NCI-H1417 treated with DMSO at 0.1 percent for 48 hours (cell line): Measurements from ENCODE around the gene KRTAP10-9.
"Not testable (repeated sequence)": the region's sequence is repeated elsewhere in the genome, so short reads cannot be mapped to it uniquely, and the experiment has no call there.

Experiments used
- DNase-seq: peaks from one replicate; lab custom pipeline; 2025; lab: John Stamatoyannopoulos, UW

The KRTAP10-9 gene

DNA sequence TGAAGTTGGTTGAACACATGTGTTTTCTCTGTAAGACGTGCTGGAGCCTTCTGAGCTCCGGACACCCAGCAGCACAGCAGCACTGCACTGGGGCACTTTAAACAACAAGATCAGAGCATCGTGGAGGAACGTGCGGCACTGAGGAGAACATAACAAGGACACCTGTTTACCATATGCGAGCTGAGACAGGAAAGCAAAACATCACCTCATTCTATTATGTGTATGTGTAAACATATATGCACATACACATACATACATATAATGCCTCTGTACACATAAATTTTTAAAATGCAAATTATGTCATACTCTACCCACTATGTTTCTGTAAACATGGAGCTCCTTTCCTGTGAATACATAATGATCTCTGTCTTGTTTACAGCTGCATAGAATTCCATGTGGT, 31.4 kb upstream of the KRTAP10-9 start:
- no peak for DNase-seq

DNA sequence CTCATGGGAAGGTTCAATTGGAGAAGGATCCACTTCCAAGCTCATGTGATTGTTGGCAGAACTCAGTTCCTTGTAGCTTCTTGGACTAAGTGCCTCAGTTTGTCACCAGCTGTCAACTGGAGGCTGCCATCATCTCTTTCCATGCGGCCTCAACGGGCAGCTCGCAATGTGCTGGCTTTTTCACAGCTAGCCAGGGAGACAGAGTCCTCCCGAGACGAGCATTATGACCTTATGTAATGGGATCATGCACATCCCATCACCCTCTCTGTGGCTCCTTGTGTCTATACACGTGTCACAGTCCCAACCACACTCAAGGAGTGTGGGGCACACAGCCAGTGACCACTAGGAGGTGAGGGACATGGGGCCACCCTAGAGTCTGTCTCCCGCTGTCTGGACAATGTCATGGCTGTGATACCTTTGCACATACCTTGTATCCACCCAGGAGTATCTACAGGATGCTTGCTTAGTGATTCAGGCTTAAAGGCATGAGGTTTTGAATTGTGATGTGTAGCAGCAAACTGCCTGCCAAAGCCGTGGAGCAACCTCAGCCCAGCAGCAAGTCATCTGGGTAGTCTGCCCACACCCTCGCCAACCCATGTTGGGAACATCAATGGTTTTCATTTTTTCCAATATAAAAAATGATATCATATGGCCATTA, 30.7 kb upstream of the KRTAP10-9 start:
- no peak for DNase-seq

DNA sequence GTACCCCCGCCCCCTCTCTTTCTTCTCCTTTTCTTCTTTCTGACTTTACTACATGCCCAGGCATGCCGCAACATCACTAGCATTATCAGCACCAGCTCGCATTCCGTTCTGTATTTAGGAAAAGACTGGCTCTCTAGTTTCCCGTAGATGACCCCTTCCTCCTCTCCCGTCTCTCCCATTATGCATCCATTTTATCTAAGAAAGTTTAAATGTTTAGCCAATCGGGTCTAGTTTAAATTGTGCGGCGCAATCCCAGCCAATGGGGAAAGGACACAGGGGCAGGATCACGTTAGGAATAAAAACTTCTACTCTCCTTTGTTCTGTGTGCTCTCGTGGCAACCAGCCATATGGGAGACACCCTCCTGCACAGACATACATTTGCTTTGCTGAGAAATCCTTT, 28.8 kb upstream of the KRTAP10-9 start:
- DNase-seq = no peak

DNA sequence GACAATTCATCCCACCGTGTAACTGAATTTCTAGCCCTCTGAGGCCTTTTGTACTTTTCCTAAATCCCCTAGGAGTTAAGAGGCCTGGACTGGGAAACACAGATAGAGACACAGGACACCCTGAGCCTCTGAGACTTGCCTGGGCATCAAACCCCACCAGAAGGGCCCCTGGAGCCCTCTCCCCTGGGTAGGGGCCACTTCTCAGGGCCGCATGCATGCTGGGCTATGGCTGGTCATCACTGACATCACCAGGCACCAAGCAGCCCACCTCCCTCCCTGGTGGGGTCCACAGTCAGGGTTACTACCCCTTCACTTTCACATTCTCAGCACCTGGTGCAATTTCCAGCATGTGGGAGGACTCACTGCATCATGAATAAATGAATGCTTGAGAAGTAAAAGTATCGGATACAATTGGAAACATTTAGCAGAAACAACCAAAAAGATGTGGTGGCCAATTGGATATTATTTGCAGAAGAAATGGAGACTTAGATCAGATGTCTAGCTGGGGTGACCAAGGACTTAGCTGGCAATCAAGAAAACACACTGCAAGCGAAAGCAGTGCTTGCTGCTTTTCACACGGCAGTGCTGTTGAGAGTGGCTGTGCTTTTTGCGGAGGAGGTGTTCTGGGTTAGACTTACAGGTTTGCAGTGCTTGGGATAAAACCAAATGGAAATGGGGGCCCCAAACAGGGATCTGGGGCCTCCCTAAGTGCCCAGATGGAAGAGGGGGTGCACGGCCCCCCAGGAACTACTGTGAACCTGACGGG, 27.4 kb upstream of the KRTAP10-9 start:
- DNase-seq = no peak

DNA sequence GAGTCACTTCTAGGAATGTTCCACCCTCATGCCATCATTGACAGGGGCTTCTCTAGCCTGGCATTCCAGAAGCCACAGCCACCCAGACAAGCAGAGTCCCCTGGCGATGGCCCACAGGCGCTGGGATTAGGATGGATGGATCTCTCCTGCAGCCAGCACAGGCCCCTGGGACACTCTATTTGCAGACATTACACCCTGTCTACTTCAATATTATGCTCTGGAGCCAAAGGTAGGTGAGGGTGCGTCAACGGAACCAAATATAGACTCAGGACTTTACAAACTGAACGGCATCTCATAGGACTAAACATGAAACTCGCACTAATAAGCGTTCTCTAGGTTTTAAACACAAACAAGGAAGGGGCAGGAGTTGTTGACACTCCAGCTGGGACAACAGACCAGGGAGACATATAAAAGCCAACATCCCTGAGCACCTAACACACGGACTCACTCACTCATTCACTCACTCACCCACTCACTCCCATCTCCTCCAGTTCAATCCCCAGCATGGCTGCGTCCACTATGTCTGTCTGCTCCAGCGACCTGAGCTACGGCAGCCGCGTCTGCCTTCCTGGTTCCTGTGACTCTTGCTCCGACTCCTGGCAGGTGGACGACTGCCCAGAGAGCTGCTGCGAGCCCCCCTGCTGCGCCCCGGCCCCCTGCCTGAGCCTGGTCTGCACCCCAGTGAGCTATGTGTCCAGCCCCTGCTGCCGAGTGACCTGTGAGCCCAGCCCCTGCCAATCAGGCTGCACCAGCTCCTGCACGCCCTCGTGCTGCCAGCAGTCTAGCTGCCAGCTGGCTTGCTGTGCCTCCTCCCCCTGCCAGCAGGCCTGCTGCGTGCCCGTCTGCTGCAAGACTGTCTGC, 26.5 kb upstream of the KRTAP10-9 start, which contains the start of gene KRTAP10-7:
TSS of gene KRTAP10-7 (plus strand) at position 480 of the 861 bp plus-strand sequence. CDS start at position 505, 25 bp downstream.
- DNase-seq = not testable (repeated sequence)

DNA sequence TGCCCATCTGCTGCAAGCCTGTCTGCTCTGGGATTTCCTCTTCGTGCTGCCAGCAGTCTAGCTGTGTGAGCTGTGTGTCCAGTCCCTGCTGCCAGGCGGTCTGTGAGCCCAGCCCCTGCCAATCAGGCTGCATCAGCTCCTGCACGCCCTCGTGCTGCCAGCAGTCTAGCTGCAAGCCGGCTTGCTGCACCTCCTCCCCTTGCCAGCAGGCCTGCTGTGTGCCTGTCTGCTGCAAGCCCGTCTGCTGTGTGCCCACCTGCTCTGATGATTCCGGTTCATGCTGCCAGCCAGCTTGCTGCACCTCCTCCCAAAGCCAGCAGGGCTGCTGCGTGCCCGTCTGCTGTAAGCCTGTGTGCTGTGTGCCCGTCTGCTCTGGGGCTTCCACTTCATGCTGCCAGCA, 25.8 kb upstream of the KRTAP10-9 start:
- DNase-seq = not testable (repeated sequence)

DNA sequence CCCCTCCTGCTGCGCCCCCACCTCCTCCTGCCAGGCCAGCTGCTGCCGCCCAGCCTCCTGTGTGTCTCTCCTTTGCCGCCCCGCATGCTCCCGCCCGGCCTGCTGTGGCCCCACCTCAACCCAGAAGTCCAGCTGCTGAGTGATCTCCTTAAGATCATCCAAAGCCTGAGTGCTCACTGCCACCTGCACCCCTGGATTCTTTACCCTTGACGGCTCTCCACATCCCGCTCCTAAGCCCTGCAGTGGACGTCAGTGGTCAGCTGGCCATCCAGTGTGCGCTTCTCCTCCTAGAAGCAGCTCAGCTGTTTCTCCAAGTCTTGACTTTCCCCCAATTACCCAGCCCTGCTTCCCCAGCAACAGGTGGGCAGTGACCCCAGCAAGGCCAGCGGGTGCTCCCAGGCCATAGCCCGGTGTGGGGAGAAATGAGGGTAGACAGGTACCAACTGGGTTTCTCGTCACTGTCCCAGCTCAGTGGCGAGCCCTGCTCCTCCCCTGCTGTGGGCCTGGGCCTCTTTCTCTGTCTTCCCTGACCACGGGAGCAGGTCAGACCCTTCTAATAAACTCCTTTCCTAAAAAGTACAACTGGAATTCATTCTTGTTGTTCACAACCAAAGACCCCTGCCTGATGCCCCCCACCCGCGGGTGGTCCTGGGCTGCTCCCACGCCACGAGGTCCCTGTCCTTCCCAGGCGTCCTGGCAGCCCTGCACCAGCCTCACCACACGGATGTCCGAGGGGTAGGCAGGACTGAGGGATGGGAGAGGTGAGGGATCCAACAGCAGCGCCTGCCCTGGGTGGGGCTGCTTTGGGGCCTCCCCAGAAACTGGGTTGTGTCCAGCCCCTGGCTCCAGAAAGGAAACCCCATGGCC, 25.1 kb upstream of the KRTAP10-9 start:
- no peak for DNase-seq

DNA sequence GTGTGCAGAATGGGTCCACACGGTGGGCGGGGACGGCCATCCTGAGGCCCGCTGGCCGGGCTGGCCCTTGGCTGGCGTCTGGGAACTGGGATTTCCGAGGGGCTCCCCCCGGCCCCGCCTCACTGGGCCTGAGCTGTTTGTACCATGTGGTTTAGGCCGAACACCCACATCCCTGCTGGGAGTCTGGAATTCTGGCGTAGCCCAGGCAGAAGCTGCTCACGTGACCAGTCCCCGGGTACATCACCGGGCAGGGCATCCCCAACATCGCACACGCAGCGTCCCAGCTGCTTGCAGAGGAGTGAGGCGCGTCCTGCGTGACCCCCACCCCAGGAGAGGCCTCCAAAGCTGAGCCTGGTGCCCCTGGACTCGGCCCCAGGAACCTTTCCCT, 24.4 kb upstream of the KRTAP10-9 start:
- no peak for DNase-seq

DNA sequence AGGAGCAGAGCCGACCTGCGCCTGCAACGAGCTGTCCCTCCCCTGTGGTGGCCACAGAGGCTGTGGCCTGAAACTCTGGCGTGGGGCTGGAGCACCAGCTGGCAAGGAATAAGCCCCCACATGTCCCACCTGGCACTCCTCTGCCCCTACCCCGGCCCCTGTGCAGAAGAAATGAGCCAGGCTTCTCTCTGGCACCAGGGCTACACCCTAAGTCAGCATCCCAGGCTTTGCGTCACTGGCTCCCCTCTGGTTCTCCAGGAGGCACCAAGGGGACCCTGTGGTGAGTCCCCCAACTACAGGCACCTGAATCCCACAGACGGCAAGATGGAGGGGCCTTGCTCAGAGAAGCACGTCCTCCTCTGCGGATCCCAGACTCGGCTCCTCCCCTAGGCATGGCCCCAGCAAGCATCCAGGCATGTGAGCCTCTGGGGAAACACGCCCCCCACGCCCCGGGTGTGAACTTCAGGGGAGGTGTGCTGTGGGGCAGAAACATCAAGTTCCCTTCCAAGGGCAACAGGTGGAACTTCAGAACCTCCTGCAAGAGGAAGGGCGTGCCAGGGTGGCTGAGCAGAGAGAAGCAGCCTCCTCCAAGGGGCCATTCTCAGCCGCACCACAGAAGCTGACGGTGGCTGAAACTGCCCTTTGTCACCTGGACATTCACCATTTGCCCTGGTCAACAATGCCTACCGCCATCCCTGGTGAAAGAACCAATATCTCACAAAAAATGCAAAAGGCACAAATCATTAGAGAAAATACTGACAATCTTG, 23.6 kb upstream of the KRTAP10-9 start:
- DNase-seq = no peak

DNA sequence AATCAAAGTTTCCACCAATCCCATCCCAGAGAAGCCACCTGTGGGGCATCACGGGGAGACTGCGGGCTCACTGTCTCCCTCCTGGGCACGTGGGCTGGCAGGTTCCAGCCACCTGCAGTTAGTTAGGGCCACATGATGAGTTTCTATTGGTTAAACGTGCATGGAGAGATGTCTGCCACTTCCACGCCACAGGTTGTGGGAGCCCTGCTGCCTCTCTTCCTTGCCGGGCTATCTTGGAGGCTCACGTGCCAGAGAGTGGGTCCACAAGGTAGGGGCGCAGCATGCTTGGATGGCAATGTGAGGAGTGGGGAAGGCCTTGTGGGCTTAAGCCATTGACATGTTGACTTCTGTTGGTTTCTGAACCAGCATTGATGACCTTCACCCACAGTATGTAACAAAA, 23.0 kb upstream of the KRTAP10-9 start:
- DNase-seq = no peak

DNA sequence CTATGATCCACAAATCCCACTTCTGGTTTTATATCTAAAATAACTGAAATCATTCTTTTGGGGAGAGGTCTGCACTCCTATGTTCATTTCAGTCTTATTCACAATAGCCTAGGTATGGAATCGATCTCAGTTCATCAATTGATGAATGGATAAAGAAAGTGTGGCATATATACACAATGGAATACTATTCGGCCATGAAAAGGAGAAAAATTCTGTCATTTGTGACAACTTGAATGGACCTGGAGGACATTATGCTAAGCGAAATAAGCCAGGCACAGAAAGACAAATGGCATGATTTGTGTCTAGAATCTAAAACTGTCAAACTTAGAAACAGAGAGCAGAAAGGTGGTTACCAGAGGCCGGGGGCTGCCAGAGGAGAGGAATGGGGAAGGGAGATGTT, 20.4 kb upstream of the KRTAP10-9 start:
- DNase-seq = no peak

DNA sequence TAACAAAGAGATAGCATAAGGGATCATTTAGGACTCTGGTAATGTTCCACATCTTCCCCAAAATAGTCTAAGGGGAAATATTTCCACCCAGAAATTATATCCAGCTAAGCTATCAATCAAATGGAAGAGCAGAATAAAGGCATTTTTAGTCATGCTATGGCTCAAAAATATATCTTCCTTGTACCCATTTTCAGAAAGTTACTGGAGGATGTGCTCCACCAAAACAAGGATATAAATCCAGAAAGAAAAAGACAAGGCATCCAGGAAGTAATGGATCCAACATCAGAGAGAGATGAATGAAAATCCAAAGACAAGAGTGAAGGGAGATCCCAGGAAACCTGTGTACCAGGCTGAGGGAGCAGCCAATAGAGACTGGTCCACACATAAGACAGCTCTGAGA, 17.7 kb upstream of the KRTAP10-9 start:
- no peak for DNase-seq

DNA sequence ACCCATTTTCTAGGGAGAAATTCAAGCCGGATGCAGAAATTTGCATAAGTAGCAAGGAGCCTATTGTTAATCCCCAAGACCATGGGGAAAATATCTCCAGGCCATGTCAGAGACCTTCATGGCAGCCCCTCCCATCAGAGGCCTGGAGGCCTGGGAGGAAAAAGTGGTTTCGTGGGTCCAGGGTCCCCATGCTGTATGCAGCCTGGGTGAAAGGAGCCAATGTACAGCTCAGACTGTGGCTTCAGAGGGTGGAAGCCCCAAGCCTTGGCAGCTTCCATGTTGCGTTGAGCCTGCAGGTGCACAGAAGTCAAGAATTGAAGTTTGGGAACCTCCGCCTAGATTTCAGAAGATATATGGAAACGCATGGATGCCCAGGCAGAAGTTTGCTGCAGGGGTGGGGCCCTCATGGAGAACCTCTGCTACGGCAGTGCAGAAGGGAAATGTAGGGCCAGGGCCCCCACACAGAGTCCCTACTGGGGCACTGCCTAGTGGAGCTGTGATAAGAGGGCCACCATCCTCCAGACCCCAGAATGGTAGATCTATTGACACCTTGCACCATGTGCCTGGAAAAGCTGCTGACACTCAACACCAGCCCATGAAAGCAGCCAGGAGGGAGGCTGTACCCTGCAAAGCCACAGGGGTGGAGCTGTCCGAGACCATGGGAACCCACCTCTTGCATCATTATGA, 16.6 kb upstream of the KRTAP10-9 start:
- not testable (repeated sequence) for DNase-seq

DNA sequence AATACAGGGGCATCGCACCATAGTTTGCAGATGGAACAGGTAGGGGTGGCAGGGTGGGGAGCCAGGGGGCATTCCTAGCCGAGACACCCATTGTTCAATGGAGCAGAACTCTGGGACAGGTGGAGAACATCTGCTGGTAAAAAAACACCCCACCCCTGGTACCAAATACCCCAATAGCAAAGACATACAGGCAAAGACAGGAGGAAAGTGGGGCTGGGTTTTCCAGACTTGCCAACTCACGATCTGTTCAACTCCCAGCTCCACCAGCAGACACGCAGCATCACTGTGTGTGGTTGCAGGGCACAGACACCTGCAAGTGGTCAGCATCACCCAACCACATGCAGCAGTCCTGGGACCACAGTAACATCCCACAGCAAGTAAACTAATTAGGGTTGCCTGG, 15.3 kb upstream of the KRTAP10-9 start:
- no peak for DNase-seq

DNA sequence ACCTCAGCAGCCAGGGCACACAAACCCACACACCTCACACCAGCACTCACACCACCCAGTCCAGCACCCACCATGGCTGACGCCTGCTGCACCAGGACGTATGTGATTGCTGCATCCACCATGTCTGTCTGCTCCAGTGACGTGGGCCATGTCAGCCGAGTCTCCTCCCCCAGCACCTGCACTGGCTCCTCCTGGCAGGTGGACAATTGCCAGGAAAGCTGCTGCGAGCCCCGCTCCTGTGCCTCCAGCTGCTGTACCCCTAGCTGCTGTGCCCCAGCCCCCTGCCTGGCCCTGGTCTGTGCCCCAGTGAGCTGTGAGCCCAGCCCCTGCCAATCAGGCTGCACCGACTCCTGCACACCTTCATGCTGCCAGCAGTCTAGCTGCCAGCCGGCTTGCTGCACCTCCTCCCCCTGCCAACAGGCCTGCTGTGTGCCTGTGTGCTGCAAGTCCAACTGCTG, 14.8 kb upstream of the KRTAP10-9 start, which contains the start of gene KRTAP10-8:
TSS of gene KRTAP10-8 (plus strand) at position 51 of the 458 bp plus-strand sequence. CDS start at position 73, 22 bp downstream.
- no peak for DNase-seq

DNA sequence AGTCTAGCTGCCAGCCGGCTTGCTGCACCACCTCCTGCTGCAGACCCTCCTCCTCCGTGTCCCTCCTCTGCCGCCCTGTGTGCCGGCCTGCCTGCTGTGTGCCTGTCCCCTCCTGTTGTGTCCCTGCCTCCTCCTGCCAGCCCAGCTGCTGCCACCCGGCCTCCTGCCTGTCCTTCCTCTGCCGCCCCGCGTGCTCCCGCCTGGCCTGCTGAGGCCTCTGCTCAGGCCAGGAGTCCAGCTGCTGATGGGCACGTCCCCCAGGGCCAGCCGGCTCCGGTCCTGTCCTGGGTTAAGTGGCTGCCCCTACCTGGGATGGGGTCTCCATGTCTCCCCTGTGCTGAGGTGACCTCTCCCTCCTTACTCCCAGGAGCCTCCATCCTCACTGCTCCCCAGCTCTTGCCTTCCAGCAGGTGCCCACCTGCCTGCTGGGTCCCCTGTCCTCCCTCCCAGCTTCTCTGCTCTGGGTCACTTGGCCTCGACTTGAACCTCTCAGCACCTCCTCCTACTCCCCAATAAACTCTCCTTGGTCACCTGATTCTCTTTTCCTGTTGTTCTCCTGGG, 14.1 kb upstream of the KRTAP10-9 start:
- no peak for DNase-seq

DNA sequence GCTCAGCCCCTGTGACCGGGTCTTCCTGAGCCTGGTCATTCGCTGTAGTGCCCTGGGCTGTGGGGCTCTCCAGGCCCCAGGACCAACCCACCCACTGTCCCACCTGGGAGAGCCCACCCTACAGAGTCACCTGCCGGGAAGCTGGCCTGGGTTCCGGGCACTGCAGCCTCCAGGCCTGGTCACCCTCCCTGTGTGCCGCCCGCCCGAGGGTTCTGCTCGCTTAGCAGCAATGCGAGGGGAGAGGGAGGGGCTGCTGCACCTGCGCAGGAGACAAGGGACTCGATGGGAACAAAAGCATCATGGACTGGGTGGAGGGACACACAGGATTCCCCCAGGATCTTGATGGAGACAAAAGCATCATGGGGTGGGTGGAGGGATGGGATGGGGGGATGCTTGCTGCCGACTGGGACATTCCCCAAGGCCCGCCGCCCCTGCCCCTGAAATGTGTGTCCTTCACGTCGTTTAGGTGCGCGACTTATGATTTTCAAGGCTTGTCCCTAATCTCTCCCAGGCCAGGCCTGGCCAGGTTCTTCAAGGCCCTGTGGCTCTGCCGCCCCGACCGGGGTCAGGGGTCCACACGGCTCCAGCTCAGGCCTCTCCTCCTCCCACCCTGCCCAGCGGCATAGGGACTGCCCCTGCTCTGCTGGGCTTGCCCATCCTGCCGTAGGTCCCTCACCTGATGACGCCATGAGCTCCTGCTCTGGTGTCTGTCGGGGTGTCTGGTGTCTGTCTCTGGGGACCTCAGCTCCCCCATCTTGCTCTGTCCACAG, 13.3 kb upstream of the KRTAP10-9 start:
- DNase-seq = no peak

DNA sequence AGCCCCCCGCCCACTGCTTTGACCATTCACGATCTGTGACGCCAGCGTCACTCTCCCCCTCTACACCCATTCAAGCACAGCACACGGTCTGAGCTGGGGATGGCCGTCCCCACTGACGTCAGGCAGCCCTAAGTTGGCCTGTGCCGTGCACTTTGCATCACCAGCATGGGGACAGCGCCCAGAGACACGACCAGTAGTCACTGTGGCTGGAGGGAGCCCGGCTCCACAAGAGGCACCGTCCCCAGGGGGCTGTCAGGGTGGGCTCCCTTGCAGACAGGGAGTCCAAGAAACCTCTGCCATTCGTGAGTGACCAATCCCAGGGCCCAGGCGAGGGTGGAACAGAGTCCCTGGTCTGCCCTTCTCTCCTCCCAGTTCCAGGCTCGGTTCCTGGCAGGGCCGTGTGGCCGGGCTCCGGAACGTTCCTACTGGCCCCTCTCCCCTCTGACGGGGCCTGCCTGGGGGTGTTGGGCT, 12.7 kb upstream of the KRTAP10-9 start:
- DNase-seq = no peak

DNA sequence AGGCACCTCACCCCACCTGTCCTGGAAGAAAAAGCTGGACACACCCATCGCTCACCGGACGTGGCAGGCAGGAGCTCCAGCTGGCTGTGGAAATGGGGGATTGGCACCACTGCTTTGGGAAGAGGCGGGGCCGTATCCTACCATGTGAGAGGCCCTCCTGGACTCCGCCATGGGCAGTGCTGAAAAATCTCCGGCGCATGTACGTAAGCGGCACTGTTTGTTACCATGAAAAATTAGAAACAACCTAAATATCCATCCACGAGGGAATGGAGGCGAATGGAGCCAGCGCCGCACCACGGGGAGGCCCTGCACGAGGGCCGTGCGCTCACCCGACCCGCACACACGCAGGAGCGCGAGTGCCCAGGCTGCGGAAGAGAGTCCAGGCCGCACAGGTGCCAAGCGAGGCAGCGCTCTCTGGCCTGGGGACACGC, 11.9 kb upstream of the KRTAP10-9 start:
- no peak for DNase-seq
